Measurements from ENCODE around the gene CPLX4. TPM values are rescaled to one million over a fixed set of nuclear protein-coding genes. Genes with fewer than 3 reads are reported as not detected.
"Not testable (repeated sequence)": the region's sequence is repeated elsewhere in the genome, so short reads cannot be mapped to it uniquely, and the experiment has no call there.

The CPLX4 gene
- total RNA-seq, 1 experiment from 2014 or later: not detected

DNA sequence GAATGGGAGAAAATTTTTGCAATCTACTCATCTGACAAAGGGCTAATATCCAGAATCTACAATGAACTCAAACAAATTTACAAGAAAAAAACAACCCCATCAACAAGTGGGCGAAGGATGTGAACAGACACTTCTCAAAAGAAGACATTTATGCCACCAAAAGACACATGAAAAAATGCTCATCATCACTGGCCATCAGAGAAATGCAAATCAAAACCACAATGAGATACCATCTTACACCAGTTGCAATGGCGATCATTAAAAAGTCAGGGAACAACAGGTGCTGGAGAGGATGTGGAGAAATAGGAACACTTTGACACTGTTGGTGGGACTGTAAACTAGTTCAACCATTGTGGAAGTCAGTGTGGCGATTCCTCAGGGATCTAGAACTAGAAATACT, 56.6 kb downstream of the CPLX4 start:
- DNase-seq (ENCODE audit: low spot score); in situ Hi-C loops (cut with HindIII; ENCODE audit: low sequenced_read_pairs): not testable (repeated sequence)

DNA sequence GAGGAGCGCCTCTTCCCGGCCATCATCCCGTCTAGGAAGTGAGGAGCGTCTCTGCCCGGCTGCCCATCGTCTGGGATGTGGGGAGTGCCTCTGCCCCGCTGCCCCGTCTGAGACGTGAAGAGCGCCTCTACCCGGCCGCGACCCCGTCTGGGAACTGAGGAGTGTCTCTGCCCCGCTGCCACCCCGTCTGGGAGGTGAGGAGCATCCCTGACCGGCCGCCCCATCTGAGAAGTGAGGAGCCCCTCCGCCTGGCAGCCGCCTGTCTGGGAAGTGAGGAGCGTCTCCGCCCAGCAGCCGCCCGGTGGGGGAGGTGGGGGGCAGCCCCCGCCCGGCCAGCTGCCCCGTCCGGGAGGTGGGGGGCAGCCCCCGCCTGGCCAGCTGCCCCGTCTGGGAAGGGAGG, 63.0 kb downstream of the CPLX4 start:
- in situ Hi-C loops (cut with HindIII; ENCODE audit: low sequenced_read_pairs): not testable (repeated sequence)

DNA sequence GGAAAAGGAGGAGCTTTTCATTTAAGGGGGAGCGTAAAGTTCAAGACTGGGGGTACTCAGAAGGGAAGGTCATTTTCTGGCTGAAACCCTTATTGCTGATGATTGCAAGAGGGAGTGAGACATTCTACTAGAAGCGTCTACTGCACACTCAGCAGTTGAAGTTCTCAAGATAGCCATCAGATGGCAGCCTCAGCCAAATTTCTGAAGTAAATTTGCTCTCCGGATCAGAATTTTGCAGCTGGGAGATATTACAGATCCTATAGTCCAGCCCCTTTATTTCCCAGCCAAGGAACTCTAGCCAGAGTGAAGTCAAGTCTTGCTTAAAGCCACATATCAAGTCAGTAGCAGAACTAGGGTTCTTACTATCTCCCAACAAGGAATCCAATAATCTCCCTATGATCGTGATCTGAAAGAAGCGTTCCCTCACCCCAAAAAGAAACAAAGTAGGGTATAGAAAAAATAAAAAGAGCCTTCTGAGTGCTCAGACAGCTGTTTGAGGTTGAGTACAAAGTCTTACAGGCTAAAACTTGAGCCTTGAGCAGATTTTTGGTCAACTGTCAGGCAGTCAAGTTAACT, 69.2 kb downstream of the CPLX4 start:
- in situ Hi-C loops (cut with HindIII; ENCODE audit: low sequenced_read_pairs): no loop called here
- DNase-seq (ENCODE audit: low spot score): peak; percentile 67

More for the DNA sequence above, 63.0 kb downstream of the CPLX4 start:
- not testable (repeated sequence) for DNase-seq (ENCODE audit: low spot score)

DNA sequence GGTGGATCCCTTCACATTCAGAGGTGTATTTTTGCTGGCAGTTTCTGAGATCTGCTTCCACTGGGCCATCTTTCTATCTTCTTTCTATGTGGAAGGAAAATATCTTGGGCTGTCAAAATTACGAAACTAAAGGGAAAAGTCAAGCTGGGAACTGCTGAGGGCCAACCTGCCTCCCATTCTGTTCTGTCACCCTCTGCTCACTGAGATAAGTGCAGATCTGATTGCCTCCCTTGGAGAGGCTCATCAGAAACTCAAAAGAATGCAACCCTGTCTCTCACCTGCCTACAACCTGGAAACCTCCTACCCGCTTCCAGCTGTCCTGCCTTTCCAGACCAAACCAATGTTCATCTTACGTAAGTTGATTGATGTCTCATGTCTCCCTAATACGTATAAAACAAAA, 71.7 kb downstream of the CPLX4 start:
- in situ Hi-C loops (cut with HindIII; ENCODE audit: low sequenced_read_pairs): no loop called here
- DNase-seq (ENCODE audit: low spot score): no peak

Other genes starting within 250 kb of the CPLX4 start
- 40.4 and 62.7 TPM in 2 replicates for gene SEC11C, start 178.8 kb downstream of the CPLX4 start, total RNA-seq (2014; rRNA removed; shearing (Covaris generic))
- not detected in 2 replicates for gene GRP, start 98.5 kb downstream of the CPLX4 start, total RNA-seq (2014; rRNA removed; shearing (Covaris generic))
- gene RAX, start 45.2 kb downstream of the CPLX4 start, total RNA-seq (2014; rRNA removed; shearing (Covaris generic)): not detected in 2 replicates
- gene LMAN1, start 40.6 kb upstream of the CPLX4 start, total RNA-seq (2014; rRNA removed; shearing (Covaris generic)): 53.2 and 72.4 TPM in 2 replicates